Lower leg skin (tissue), 3 donors: ENCODE results near the gene CDC25B.

Experiments
- POLR2A ChIP-seq, 2 donors: fragments of 450-650 bp; IDR thresholded peaks; one replicate each; pipeline ENCODE4 v1.6.1; 2016 to 2017; ENCODE audit warnings: antibody characterized with exemption in 2 of 2, mild to moderate bottlenecking in 1 of 2, moderate library complexity in 1 of 2
- TF ChIP-seq, protein P1 (sequence below), 3 donors: fragments of 450-650 bp; IDR thresholded peaks; one replicate each; pipeline ENCODE4 v1.5.1; 2016; ENCODE audit warnings: antibody characterized with exemption in 3 of 3, mild to moderate bottlenecking in 3 of 3, moderate library complexity in 2 of 3

DNA sequence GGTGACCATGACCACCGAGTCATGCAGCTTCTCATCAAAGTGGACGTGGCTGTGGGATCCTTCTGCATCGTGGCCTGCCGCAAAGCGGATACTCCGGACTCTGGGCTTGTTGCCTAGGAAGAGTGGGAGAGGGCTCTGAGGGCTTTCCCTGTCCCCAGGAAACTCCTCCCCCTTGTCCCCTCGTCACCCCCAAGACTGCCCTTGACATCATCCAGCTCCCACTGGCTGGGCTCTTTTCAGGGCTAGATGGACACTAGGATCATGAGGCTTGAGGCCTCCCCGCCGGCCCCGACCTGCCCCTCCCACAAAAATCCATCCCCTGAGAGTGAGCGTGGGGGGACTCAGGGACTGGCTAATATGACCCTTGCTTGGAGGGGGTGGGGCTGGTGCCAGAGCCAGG, 37.5 kb upstream of the CDC25B start:
- TF ChIP-seq, protein P1, sequence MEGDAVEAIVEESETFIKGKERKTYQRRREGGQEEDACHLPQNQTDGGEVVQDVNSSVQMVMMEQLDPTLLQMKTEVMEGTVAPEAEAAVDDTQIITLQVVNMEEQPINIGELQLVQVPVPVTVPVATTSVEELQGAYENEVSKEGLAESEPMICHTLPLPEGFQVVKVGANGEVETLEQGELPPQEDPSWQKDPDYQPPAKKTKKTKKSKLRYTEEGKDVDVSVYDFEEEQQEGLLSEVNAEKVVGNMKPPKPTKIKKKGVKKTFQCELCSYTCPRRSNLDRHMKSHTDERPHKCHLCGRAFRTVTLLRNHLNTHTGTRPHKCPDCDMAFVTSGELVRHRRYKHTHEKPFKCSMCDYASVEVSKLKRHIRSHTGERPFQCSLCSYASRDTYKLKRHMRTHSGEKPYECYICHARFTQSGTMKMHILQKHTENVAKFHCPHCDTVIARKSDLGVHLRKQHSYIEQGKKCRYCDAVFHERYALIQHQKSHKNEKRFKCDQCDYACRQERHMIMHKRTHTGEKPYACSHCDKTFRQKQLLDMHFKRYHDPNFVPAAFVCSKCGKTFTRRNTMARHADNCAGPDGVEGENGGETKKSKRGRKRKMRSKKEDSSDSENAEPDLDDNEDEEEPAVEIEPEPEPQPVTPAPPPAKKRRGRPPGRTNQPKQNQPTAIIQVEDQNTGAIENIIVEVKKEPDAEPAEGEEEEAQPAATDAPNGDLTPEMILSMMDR (IDR thresholded peaks at IDR 0.05) = no peak
- no peak for TF ChIP-seq POLR2A (IDR thresholded peaks at IDR 0.05)
